ENCODE data around the gene XRCC6.
"Not testable (repeated sequence)": the region's sequence is repeated elsewhere in the genome, so short reads cannot be mapped to it uniquely, and the experiment has no call there.

XRCC6 gene

GRCh38 chr22:41587347-41587723 is 33.8 kb upstream of the XRCC6 start:
- no peak for TF ChIP-seq CTCF (IDR thresholded peaks at IDR 0.05)
- TF ChIP-seq ZFX (IDR thresholded peaks at IDR 0.05; ENCODE audit: borderline replicate concordance): no peak
- H3K27ac ChIP-seq: peak overlapping the region; percentile 93

- peak within 1 kb of the TSS; percentile 93 for H3K27ac ChIP-seq
- TF ChIP-seq ZFX (IDR thresholded peaks at IDR 0.05; ENCODE audit: borderline replicate concordance) (no peak), CTCF (IDR thresholded peaks at IDR 0.05) (no peak)
Measured at GRCh38 chr22:41589391-41590241, 31.5 kb upstream of the XRCC6 start, which contains the start of gene PMM1. PMM1 (minus strand) TSS chr22:41589840; CDS start chr22:41589805, 35 bp downstream.

- H3K27ac ChIP-seq: not testable (repeated sequence)
Measured at GRCh38 chr22:41593336-41593960, 27.6 kb upstream of the XRCC6 start.

- peak overlapping the region; percentile 30 for H3K27ac ChIP-seq
- no peak for TF ChIP-seq ZFX (IDR thresholded peaks at IDR 0.05; ENCODE audit: borderline replicate concordance)
Measured at GRCh38 chr22:41595703-41596102, 25.4 kb upstream of the XRCC6 start.

- H3K27ac ChIP-seq: peak overlapping the region; percentile 40
- TF ChIP-seq ZFX (IDR thresholded peaks at IDR 0.05; ENCODE audit: borderline replicate concordance) (no peak), CTCF (IDR thresholded peaks at IDR 0.05) (peak; percentile 91)
Measured at GRCh38 chr22:41596776-41597634, 24.1 kb upstream of the XRCC6 start.

- H3K27ac ChIP-seq: peak overlapping the region; percentile 40
- TF ChIP-seq CTCF (IDR thresholded peaks at IDR 0.05): peak; percentile 67
- no peak for TF ChIP-seq ZFX (IDR thresholded peaks at IDR 0.05; ENCODE audit: borderline replicate concordance)
Measured at GRCh38 chr22:41597635-41597953, 23.5 kb upstream of the XRCC6 start.

GRCh38 chr22:41598081-41598480 is 23.0 kb upstream of the XRCC6 start:
- TF ChIP-seq ZFX (IDR thresholded peaks at IDR 0.05; ENCODE audit: borderline replicate concordance): no peak
- no peak for TF ChIP-seq CTCF (IDR thresholded peaks at IDR 0.05)
- H3K27ac ChIP-seq: peak overlapping the region; percentile 40; the same call in 1 of the 2 replicates

All from 22Rv1 (cell line).